GM23248 (cell line): ENCODE measurements around the gene SLC19A1.

Experiments used
- EZH2 ChIP-seq: fragments of 200-600 bp; sonication (generic); IDR thresholded peaks from 2 replicates; pipeline ENCODE4 v1.6.1; 2018; ENCODE audit warnings: antibody characterized with exemption, mild to moderate bottlenecking; ENCODE audit not compliant: insufficient read depth, poor library complexity, severe bottlenecking
- EZH2phosphoT487 ChIP-seq: fragments of 200-600 bp; sonication (generic); IDR thresholded peaks from 2 replicates; pipeline ENCODE4 v1.6.1; 2018; ENCODE audit warnings: antibody characterized with exemption, moderate library complexity, mild to moderate bottlenecking, low read depth; ENCODE audit not compliant: insufficient read depth

DNA sequence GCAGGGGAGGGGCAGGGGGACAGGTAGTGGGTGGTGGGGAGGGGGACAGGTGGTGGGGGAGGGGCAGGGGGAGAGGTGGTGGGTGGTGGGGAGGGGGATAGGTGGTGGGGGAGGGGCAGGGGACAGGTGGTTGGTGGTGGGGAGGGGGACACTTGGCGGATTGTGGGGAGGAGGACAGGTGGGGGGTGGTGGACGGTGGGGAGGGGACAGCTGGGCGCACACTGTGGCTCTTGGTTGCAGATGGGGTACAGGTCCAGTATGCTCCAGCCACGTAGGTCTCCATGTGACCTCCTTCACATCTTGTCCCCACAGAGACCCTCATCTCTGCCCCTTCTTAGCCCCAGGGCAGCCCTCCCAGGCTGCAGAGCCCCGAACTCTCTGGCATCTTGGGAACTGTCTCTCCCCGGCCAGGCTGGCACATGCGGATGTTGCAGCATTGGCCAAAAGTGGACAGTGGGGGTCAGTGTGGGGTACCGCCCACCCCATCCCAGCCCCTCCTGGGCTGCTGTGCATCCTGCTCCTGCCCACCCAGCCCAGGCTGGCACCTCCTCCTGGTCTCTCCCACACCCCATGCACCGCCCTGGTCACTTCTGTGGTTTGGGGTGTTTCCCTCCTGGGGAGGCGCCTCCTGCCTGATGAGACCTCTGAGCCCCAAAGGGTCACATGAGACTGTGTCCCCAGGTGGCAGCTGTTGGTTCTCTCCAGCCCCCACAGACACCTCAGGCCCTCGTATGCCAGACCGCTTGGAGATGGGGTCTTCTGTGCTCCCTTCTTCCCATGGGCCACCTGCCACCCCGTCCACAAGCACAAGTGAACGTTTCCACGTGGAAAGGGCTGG lies 7.6 kb upstream of the SLC19A1 start:
- no peak for TF ChIP-seq EZH2
- TF ChIP-seq EZH2phosphoT487 = no peak
